ENCODE results near the gene NOL7. TPM values are rescaled to one million over a fixed set of nuclear protein-coding genes. Genes with fewer than 3 reads are reported as not detected.

Gene NOL7
- total RNA-seq, 1 experiment from 2014 or later = 95.4 TPM

- Histone ChIP-seq H4K20me1 (ENCODE audit: low read length) (peaks cover 8% of the 10 kb centered on the region), H2AFZ (ENCODE audit: low read length) (no peak overlapping the region), H3F3A (ENCODE audit: low read length, unreplicated experiment) (no peaks in the 10 kb centered on the region), H3K27me3 (ENCODE audit: low read length) (no peaks in the 10 kb centered on the region), H3K9ac (ENCODE audit: low read length) (no peak overlapping the region), H3K79me2 (ENCODE audit: low read length) (peaks cover 44% of the 10 kb centered on the region), H3K27ac (ENCODE audit: low read length) (no peak overlapping the region), H3K4me1 (ENCODE audit: insufficient read depth, low read length) (peaks cover 22% of the 10 kb centered on the region), H3K9me2 (replicated peaks; ENCODE audit: low read length) (no peaks in the 10 kb centered on the region), H3K4me2 (ENCODE audit: low read length) (peak overlapping the region; percentile 91), H3K36me3 (ENCODE audit: low read depth, low read length) (peaks cover 45% of the 10 kb centered on the region), H3K4me3 (ENCODE audit: low read length) (peak overlapping the region; percentile 86), H3K9me3 (ENCODE audit: low read length) (no peaks in the 10 kb centered on the region)
- DNase-seq (no peak), ATAC-seq (no peak)
- intact Hi-C loops (cut with micrococcal nuclease) = loop anchor here (5.0 kb wide), 1 partner anchor 180 kb away; no protein-coding TSS in a partner anchor
- CTCF ChIA-PET = no interaction called here
- no TSS peak for BruUV-seq (replicated peaks)
- TF ChIP-seq CTCF (conservative IDR thresholded peaks at IDR 0.05; ENCODE audit: low read depth, low read length) = peak; percentile 12; the same call in 1 of the 2 replicates
- TF ChIP-seq EZH2phosphoT487 (IDR thresholded peaks at IDR 0.05; ENCODE audit: borderline replicate concordance, low read length) = no peak
- TF ChIP-seq EZH2 (IDR thresholded peaks at IDR 0.05; ENCODE audit: low read length, unreplicated experiment) = no peak
- POLR2A ChIA-PET (ENCODE audit: unreplicated experiment) = no interaction called here
Measured at GRCh38 chr6:13617066-13617465, 1.9 kb downstream of the NOL7 start.

GRCh38 chr6:13624871-13625288 lies 9.7 kb downstream of the NOL7 start:
- ChIA-PET POLR2A (ENCODE audit: unreplicated experiment) (interaction anchor here (0.7 kb wide), 1 partner anchor 102 kb away, joined by 3 read pairs; no protein-coding TSS in a partner anchor), CTCF (interaction anchor here (0.9 to 1.1 kb wide), 3 partner anchors 11 to 170 kb away, joined by 3 to 4 read pairs (median 3); no protein-coding TSS in a partner anchor)
- Histone ChIP-seq H3K4me3 (ENCODE audit: low read length) (no peak overlapping the region), H3K9ac (ENCODE audit: low read length) (no peak overlapping the region), H3K27me3 (ENCODE audit: low read length) (no peaks in the 10 kb centered on the region), H3K36me3 (ENCODE audit: low read depth, low read length) (peaks cover 71% of the 10 kb centered on the region), H3K9me2 (replicated peaks; ENCODE audit: low read length) (no peaks in the 10 kb centered on the region), H3K4me2 (ENCODE audit: low read length) (no peak overlapping the region), H3K9me3 (ENCODE audit: low read length) (no peaks in the 10 kb centered on the region), H3K4me1 (ENCODE audit: insufficient read depth, low read length) (no peaks in the 10 kb centered on the region), H4K20me1 (ENCODE audit: low read length) (no peaks in the 10 kb centered on the region), H2AFZ (ENCODE audit: low read length) (no peak overlapping the region), H3K79me2 (ENCODE audit: low read length) (no peaks in the 10 kb centered on the region), H3K27ac (ENCODE audit: low read length) (no peak overlapping the region), H3F3A (ENCODE audit: low read length, unreplicated experiment) (no peaks in the 10 kb centered on the region)
- intact Hi-C loops (cut with micrococcal nuclease) = no loop called here
- ATAC-seq (peak; percentile 85), DNase-seq (peak; percentile 69)
- no TSS peak for BruUV-seq (replicated peaks)
- no peak for TF ChIP-seq EZH2 (IDR thresholded peaks at IDR 0.05; ENCODE audit: low read length, unreplicated experiment)
- TF ChIP-seq CTCF (conservative IDR thresholded peaks at IDR 0.05; ENCODE audit: low read depth, low read length) = peak; percentile 75

GRCh38 chr6:13629459-13630116 lies 14.5 kb downstream of the NOL7 start:
- intact Hi-C loops (cut with micrococcal nuclease) = no loop called here
- Histone ChIP-seq H3K4me2 (ENCODE audit: low read length) (no peak overlapping the region), H3K27me3 (ENCODE audit: low read length) (no peaks in the 10 kb centered on the region), H3K79me2 (ENCODE audit: low read length) (no peaks in the 10 kb centered on the region), H3K27ac (ENCODE audit: low read length) (no peak overlapping the region), H3K36me3 (ENCODE audit: low read depth, low read length) (peaks cover 34% of the 10 kb centered on the region; the same call in 1 of the 2 replicates), H3F3A (ENCODE audit: low read length, unreplicated experiment) (no peaks in the 10 kb centered on the region), H3K4me3 (ENCODE audit: low read length) (no peak overlapping the region), H3K9me2 (replicated peaks; ENCODE audit: low read length) (no peaks in the 10 kb centered on the region), H2AFZ (ENCODE audit: low read length) (no peak overlapping the region), H3K9ac (ENCODE audit: low read length) (no peak overlapping the region), H3K9me3 (ENCODE audit: low read length) (no peaks in the 10 kb centered on the region), H3K4me1 (ENCODE audit: insufficient read depth, low read length) (no peaks in the 10 kb centered on the region), H4K20me1 (ENCODE audit: low read length) (no peaks in the 10 kb centered on the region)
- ChIA-PET CTCF (no interaction called here), POLR2A (ENCODE audit: unreplicated experiment) (no interaction called here)
- TF ChIP-seq CTCF (conservative IDR thresholded peaks at IDR 0.05; ENCODE audit: low read depth, low read length) (no peak), EZH2phosphoT487 (IDR thresholded peaks at IDR 0.05; ENCODE audit: borderline replicate concordance, low read length) (no peak), EZH2 (IDR thresholded peaks at IDR 0.05; ENCODE audit: low read length, unreplicated experiment) (no peak)
- DNase-seq = no peak
- no peak for ATAC-seq
- no TSS peak for BruUV-seq (replicated peaks)

All from PC-3 (cell line).